D721Med (cell line): ENCODE data around the gene IQSEC1.

Experiments
- DNase-seq: peaks from one replicate; pipeline ENCODE4 v3.0.0; 2011; ENCODE audit warnings: low spot score; ENCODE audit not compliant: insufficient read length
- FAIRE-seq: peaks from 2 replicates; lab custom pipeline; 2011; peaks lifted over from hg19 to GRCh38; lab: Jason Lieb, UNC
- CTCF ChIP-seq: IDR thresholded peaks from 2 replicates; pipeline ENCODE4 v1.5.1; 2012; ENCODE audit warnings: mild to moderate bottlenecking, control low read depth; ENCODE audit not compliant: insufficient read depth; ENCODE audit errors: missing control alignments

Gene IQSEC1

GRCh38 chr3:13013151-13013561, 60.1 kb downstream of the IQSEC1 start:
- no peak for DNase-seq
- FAIRE-seq, result no peak

GRCh38 chr3:13012221-13012691, 61.0 kb downstream of the IQSEC1 start:
- FAIRE-seq (no peak), DNase-seq (no peak)
- no peak for TF ChIP-seq CTCF

More at GRCh38 chr3:13013151-13013561, 60.1 kb downstream of the IQSEC1 start:
- TF ChIP-seq CTCF, result no peak

GRCh38 chr3:13011573-13012220, 61.5 kb downstream of the IQSEC1 start:
- DNase-seq (no peak), FAIRE-seq (no peak)
- no peak for TF ChIP-seq CTCF

- DNase-seq, result no peak
- FAIRE-seq, result no peak
- TF ChIP-seq CTCF, result no peak
Observed at GRCh38 chr3:13010780-13011572, 62.3 kb downstream of the IQSEC1 start.

- no peak for FAIRE-seq
- no peak for DNase-seq
- TF ChIP-seq CTCF, result no peak
Observed at GRCh38 chr3:13009946-13010315, 63.3 kb downstream of the IQSEC1 start.

- no peak for DNase-seq
- no peak for FAIRE-seq
- no peak for TF ChIP-seq CTCF
Observed at GRCh38 chr3:13009132-13009945, 63.9 kb downstream of the IQSEC1 start.
